H1 (cell line): Measurements from ENCODE around the gene KAZALD1. TPM values are rescaled to one million over a fixed set of nuclear protein-coding genes. Genes with fewer than 3 reads are reported as not detected.

Source experiments
- ATF3 ChIP-seq: IDR thresholded peaks from 2 replicates; pipeline ENCODE4 v1.6.1; 2011; ENCODE audit warnings: low read depth, mild to moderate bottlenecking, low read length; ENCODE audit not compliant: insufficient read depth
- BCL11A ChIP-seq, 2 experiments: IDR thresholded peaks; one replicate each; pipeline ENCODE4 v1.6.1; 2011; ENCODE audit warnings: low read depth in 2 of 2, low read length in 2 of 2, mild to moderate bottlenecking in 2 of 2
- BRCA1 ChIP-seq: IDR thresholded peaks from 2 replicates; pipeline ENCODE4 v1.6.1; 2012; ENCODE audit warnings: low read depth, low read length, improper control_type of control experiment
- CBX5 ChIP-seq: fragments of 300-800, 300-1000 bp; sonication (generic); IDR thresholded peaks from 2 replicates; pipeline ENCODE4 v1.7.1; 2016; ENCODE audit warnings: antibody characterized with exemption, low read length, low read depth
- CBX8 ChIP-seq: fragments of 300-800, 300-1000 bp; sonication (generic); IDR thresholded peaks from 2 replicates; pipeline ENCODE4 v1.7.1; 2016; ENCODE audit warnings: low read depth, low read length, borderline replicate concordance
- EP300 ChIP-seq, 2 experiments: IDR thresholded peaks; 1 replicate in 1 of 2; 2 replicates in 1 of 2; pipeline ENCODE4 v1.6.1; 2011 to 2012; ENCODE audit warnings: low read depth in 2 of 2, low read length in 2 of 2, mild to moderate bottlenecking in 2 of 2, borderline replicate concordance in 1 of 2, inconsistent platforms in 1 of 2, moderate library complexity in 1 of 2
- FOSL1 ChIP-seq: IDR thresholded peaks from 2 replicates; pipeline ENCODE4 v1.6.1; 2011; ENCODE audit warnings: mild to moderate bottlenecking, low read depth, low read length, moderate library complexity; ENCODE audit not compliant: insufficient read depth
- GTF2F1 ChIP-seq: IDR thresholded peaks from 2 replicates; pipeline ENCODE4 v1.6.1; 2012; ENCODE audit warnings: low read depth, low read length, improper control_type of control experiment, borderline replicate concordance
- JUND ChIP-seq: IDR thresholded peaks from 2 replicates; pipeline ENCODE4 v1.6.1; 2011; ENCODE audit warnings: mild to moderate bottlenecking, improper control_type of control experiment, low read length
- KDM1A ChIP-seq: fragments of 200-600, 300-600 bp; sonication (generic); IDR thresholded peaks from 2 replicates; pipeline ENCODE4 v1.7.1; 2016; ENCODE audit warnings: mild to moderate bottlenecking, low read length, borderline replicate concordance
- KDM5A ChIP-seq: fragments of 200-600 bp; IDR thresholded peaks from 2 replicates; pipeline ENCODE4 v1.7.1; 2012; ENCODE audit warnings: mild to moderate bottlenecking, low read length, inconsistent platforms, mixed read lengths
- NANOG ChIP-seq: IDR thresholded peaks from 2 replicates; pipeline ENCODE4 v1.6.1; 2011; ENCODE audit warnings: low read length, low read depth, mild to moderate bottlenecking, inconsistent platforms; ENCODE audit not compliant: insufficient read depth, poor library complexity, severe bottlenecking
- POLR2A ChIP-seq, 2 experiments: IDR thresholded peaks; 1 replicate in 1 of 2; 2 replicates in 1 of 2; pipeline ENCODE4 v1.6.1; 2011; ENCODE audit warnings: low read depth in 2 of 2, low read length in 2 of 2, mild to moderate bottlenecking in 2 of 2; ENCODE audit errors: control extremely low read depth in 1 of 2
- RAD21 ChIP-seq, 2 experiments: IDR thresholded peaks in 1 of 2; conservative IDR thresholded peaks in 1 of 2; 2 replicates each; pipeline ENCODE4 v1.6.1; 2011; ENCODE audit warnings: low read depth in 2 of 2, low read length in 2 of 2, improper control_type of control experiment in 1 of 2, inconsistent platforms in 1 of 2, mild to moderate bottlenecking in 1 of 2, moderate library complexity in 1 of 2
- RBBP5 ChIP-seq: IDR thresholded peaks from 2 replicates; pipeline ENCODE4 v1.7.1; 2012; ENCODE audit warnings: low read depth, mild to moderate bottlenecking, inconsistent platforms, low read length, moderate library complexity, borderline replicate concordance
- RFX5 ChIP-seq: IDR thresholded peaks from 2 replicates; pipeline ENCODE4 v1.6.1; 2011; ENCODE audit warnings: low read depth, low read length, improper control_type of control experiment, borderline replicate concordance
- RNF2 ChIP-seq: fragments of 200-900, 300-1000 bp; sonication (generic); IDR thresholded peaks from 2 replicates; pipeline ENCODE4 v1.7.1; 2016; ENCODE audit warnings: borderline replicate concordance, low read depth, mild to moderate bottlenecking, antibody characterized with exemption, low read length; ENCODE audit not compliant: poor library complexity, severe bottlenecking; ENCODE audit errors: missing control alignments
- RXRA ChIP-seq: IDR thresholded peaks from 2 replicates; pipeline ENCODE4 v1.6.1; 2011; ENCODE audit warnings: low read depth, mild to moderate bottlenecking, low read length, moderate library complexity; ENCODE audit not compliant: insufficient read depth
- SIN3A ChIP-seq, 2 experiments: IDR thresholded peaks in 1 of 2; conservative IDR thresholded peaks in 1 of 2; 2 replicates each; pipeline ENCODE4 v1.6.1; 2011 to 2012; ENCODE audit warnings: low read length in 2 of 2, improper control_type of control experiment in 1 of 2, low read depth in 1 of 2, mild to moderate bottlenecking in 1 of 2
- SP4 ChIP-seq: IDR thresholded peaks from 2 replicates; pipeline ENCODE4 v1.6.1; 2012; ENCODE audit warnings: low read length, inconsistent platforms
- SUZ12 ChIP-seq: fragments of 200-600 bp; sonication (generic); IDR thresholded peaks from 2 replicates; pipeline ENCODE4 v1.6.1; 2012; ENCODE audit warnings: mild to moderate bottlenecking, inconsistent platforms, low read length, moderate library complexity, mixed read lengths
- TAF7 ChIP-seq: optimal IDR thresholded peaks from 2 replicates; pipeline ENCODE3; 2011; ENCODE audit warnings: low read depth, mild to moderate bottlenecking, inconsistent platforms, low read length, moderate library complexity, borderline replicate concordance
- polyA plus RNA-seq, 7 experiments: library from polyadenylated mRNA; depleted of rRNA in 3 of 7; stranded (reverse) in 5 of 7; unstranded in 2 of 7; fragments of >200 nt in 5 of 7; fragments of 200-250 nt in 2 of 7; gene quantifications; 1 replicate in 5 of 7; 2 replicates in 1 of 7; 4 replicates in 1 of 7; pipeline versions ENCODE4 v1.2.1 to v1.2.3, GENCODE V29; 2011 to 2013; ENCODE audit warnings: missing spikeins in 2 of 7, mixed read lengths in 2 of 7
- total RNA-seq: library from RNA; stranded (reverse); fragmentation: NEBNext Ultra II Directional; extraction: Animal tissue kit (Norgen Biotek cat#: 25700); gene quantifications from 2 replicates; pipeline ENCODE4 v1.2.1, GENCODE V29; 2021

The KAZALD1 gene
- total and polyA plus RNA-seq, 2 of the 8 experiments (the other 6 are each of a cell fraction or from before 2014, with no cell fraction given) = 0.65 to 1.9 TPM

GRCh38 chr10:101062232-101063049, 652 bp downstream of the KAZALD1 start (continued):
- no peak for TF ChIP-seq FOSL1
- TF ChIP-seq CBX8 = no peak
- no peak for TF ChIP-seq RFX5
- TF ChIP-seq RXRA = no peak
- no peak for TF ChIP-seq RBBP5
- no peak for TF ChIP-seq POLR2A (IDR thresholded peaks at IDR 0.05; ENCODE audit: control extremely low read depth in 1 of 2, low read depth in 2 of 2, low read length in 2 of 2)
- TF ChIP-seq KDM5A = no peak
- peak in 1 of 2 experiments; percentile 27; a peak in 1 of 4 replicates for TF ChIP-seq RAD21 (IDR thresholded peaks at IDR 0.05 in 1 of 2, conservative IDR thresholded peaks at IDR 0.05 in 1 of 2; ENCODE audit: low read depth in 2 of 2, low read length in 2 of 2)
- no peak for TF ChIP-seq NANOG
- TF ChIP-seq SIN3A (conservative IDR thresholded peaks at IDR 0.05 in 1 of 2, IDR thresholded peaks at IDR 0.05 in 1 of 2; ENCODE audit: low read depth in 1 of 2, low read length in 2 of 2) = no peak
- TF ChIP-seq RNF2 = peak; percentile 58
- TF ChIP-seq BRCA1 = no peak
- no peak for TF ChIP-seq CBX5
- no peak for TF ChIP-seq KDM1A
- peak; percentile 16 for TF ChIP-seq TAF7
- no peak for TF ChIP-seq GTF2F1
- TF ChIP-seq JUND = no peak
- peak; percentile 86 for TF ChIP-seq SUZ12
- TF ChIP-seq ATF3 = no peak
- TF ChIP-seq EP300 (IDR thresholded peaks at IDR 0.05; ENCODE audit: borderline replicate concordance in 1 of 2, low read depth in 2 of 2, low read length in 2 of 2) = no peak
- TF ChIP-seq BCL11A (IDR thresholded peaks at IDR 0.05; ENCODE audit: low read depth in 2 of 2, low read length in 2 of 2) = no peak
- TF ChIP-seq SP4 = no peak
